CD4-positive, alpha-beta memory T cell (primary cell): Measurements from ENCODE around the gene ANKRD39. TPM values are rescaled to one million over a fixed set of nuclear protein-coding genes. Genes with fewer than 3 reads are reported as not detected.

Experiments used
- CTCF ChIA-PET: fragments of 350-600 bp; sonication (Branson Sonifier 250); formaldehyde crosslinking; loops from one replicate; lab custom pipeline; 2021; ENCODE audit warnings: inconsistent platforms; ENCODE audit not compliant: partially characterized antibody; lab: Charles Lee
- POLR2A ChIA-PET: fragments of 350-600 bp; sonication (Branson Sonifier 250); formaldehyde crosslinking; loops from one replicate; lab custom pipeline; 2021; ENCODE audit not compliant: partially characterized antibody; lab: Charles Lee
- DNase-seq, 5 donors: peaks; one replicate each; pipeline versions ENCODE4 v3.0.0 to v3.0.0-alpha.2; 2020 to 2022; ENCODE audit warnings: mixed read lengths in 1 of 5
- H3K27ac ChIP-seq: one replicate; pipeline ENCODE4 v1.7.0; 2013; ENCODE audit warnings: low read depth, low read length
- H3K27me3 ChIP-seq: 2 replicates; pipeline ENCODE4 v1.7.0; 2013; ENCODE audit warnings: mild to moderate bottlenecking, low read length, moderate library complexity; ENCODE audit not compliant: insufficient read depth
- H3K36me3 ChIP-seq: 2 replicates; pipeline ENCODE4 v1.7.0; 2013; ENCODE audit warnings: mild to moderate bottlenecking, low read length, moderate library complexity; ENCODE audit not compliant: insufficient read depth
- H3K4me1 ChIP-seq: 2 replicates; pipeline ENCODE4 v1.7.0; 2013; ENCODE audit warnings: mild to moderate bottlenecking, low read length, moderate library complexity; ENCODE audit not compliant: insufficient read depth
- H3K4me3 ChIP-seq, 2 donors: one replicate each; pipeline ENCODE4 v1.7.0; 2013; ENCODE audit warnings: low read length in 2 of 2, mild to moderate bottlenecking in 1 of 2
- H3K9me3 ChIP-seq, 2 donors: one replicate each; pipeline ENCODE4 v1.7.0; 2013; ENCODE audit warnings: low read length in 2 of 2, control low read depth in 1 of 2; ENCODE audit not compliant: control insufficient read depth in 1 of 2
- H3K27ac Mint-ChIP-seq, 7 donors: one replicate each; pipeline ENCODE4 v1.8.0; 2020 to 2021; ENCODE audit warnings: mixed read lengths in 7 of 7, mild to moderate bottlenecking in 6 of 7, inconsistent platforms in 3 of 7, moderate library complexity in 3 of 7
- H3K27me3 Mint-ChIP-seq, 2 donors: one replicate each; pipeline ENCODE4 v1.8.0; 2020 to 2021; ENCODE audit warnings: mixed read lengths in 2 of 2
- H3K36me3 Mint-ChIP-seq, 2 donors: one replicate each; pipeline ENCODE4 v1.8.0; 2020 to 2021; ENCODE audit warnings: mixed read lengths in 2 of 2, inconsistent platforms in 1 of 2, mild to moderate bottlenecking in 1 of 2
- H3K4me1 Mint-ChIP-seq, 4 donors: one replicate each; pipeline ENCODE4 v1.8.0; 2020 to 2021; ENCODE audit warnings: mixed read lengths in 4 of 4, mild to moderate bottlenecking in 1 of 4
- H3K4me3 Mint-ChIP-seq, 8 donors: one replicate each; pipeline ENCODE4 v1.8.0; 2020 to 2021; ENCODE audit warnings: mixed read lengths in 8 of 8, mild to moderate bottlenecking in 7 of 8, moderate library complexity in 6 of 8, inconsistent platforms in 3 of 8
- H3K9me3 Mint-ChIP-seq, 8 donors: one replicate each; pipeline ENCODE4 v1.8.0; 2020 to 2021; ENCODE audit warnings: mixed read lengths in 8 of 8, mild to moderate bottlenecking in 5 of 8, inconsistent platforms in 3 of 8, moderate library complexity in 1 of 8
- intact Hi-C: fragments of 100-400 bp; cut with micrococcal nuclease; formaldehyde crosslinking; loops from one replicate; pipeline ENCODE4 v1.15.1; 2023
- polyA plus RNA-seq, 2 donors: library from polyadenylated mRNA; unstranded; fragments of 300-500 nt; fragmentation: Illumina TruSeq; gene quantifications; one replicate each; pipeline ENCODE4 v1.2.3, GENCODE V29; 2021
- total RNA-seq, 2 experiments: library from RNA; stranded (reverse); gene quantifications; one replicate each; pipeline ENCODE4 v1.2.3, GENCODE V29; 2021

The ANKRD39 gene
- total and polyA plus RNA-seq, 4 experiments from 2014 or later, result 18.7 to 42.5 (median 24.4) TPM

DNA sequence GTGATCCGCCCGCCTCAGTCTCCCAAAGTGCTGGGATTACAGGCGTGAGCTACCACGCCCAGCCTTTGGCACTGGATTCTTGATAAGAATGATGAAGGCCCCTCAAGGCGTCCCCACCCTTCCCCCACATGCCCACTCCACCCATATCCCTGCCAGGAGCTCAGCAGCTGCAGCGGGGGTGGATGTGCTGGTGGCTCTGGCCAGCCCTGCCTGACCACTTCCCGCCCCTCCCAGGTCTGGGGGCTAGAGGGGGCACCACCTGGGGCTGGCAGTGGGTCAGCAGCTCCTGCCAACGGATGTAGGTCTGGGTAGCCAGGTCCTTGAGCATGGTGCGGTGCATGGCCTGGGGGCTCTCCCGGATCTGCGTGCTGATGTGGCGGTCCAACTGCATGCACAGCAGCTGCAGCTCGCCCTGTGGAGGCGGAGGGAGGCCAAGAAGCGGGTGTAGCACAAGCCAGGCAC lies 19.8 kb upstream of the ANKRD39 start:
- H3K9me3 ChIP-seq, result no peaks in the 10 kb centered on the region
- Mint-ChIP-seq H3K4me3 (no peak overlapping the region), H3K4me1 (peaks cover 11 to 32% (median 23%) of the 10 kb centered on the region in 4 donors), H3K9me3 (no peaks in the 10 kb centered on the region), H3K27ac (peak overlapping the region in 1 of 7 donors; percentile 69), H3K27me3 (no peaks in the 10 kb centered on the region), H3K36me3 (no peaks in the 10 kb centered on the region)
- H3K27ac ChIP-seq, result no peak overlapping the region
- ChIA-PET CTCF (interaction anchor here (1.1 to 1.4 kb wide), 2 partner anchors 9 to 13 kb away, joined by 3 read pairs; no protein-coding TSS in a partner anchor), POLR2A (interaction anchor here (0.7 to 1.6 kb wide), 2 partner anchors 13 to 470 kb away, joined by 3 to 5 read pairs; no protein-coding TSS in a partner anchor)
- H3K4me3 ChIP-seq, result no peak overlapping the region
- intact Hi-C loops, result no loop called here
- H3K4me1 ChIP-seq, result peaks cover 18% of the 10 kb centered on the region
- H3K36me3 ChIP-seq, result no peaks in the 10 kb centered on the region
- H3K27me3 ChIP-seq, result no peaks in the 10 kb centered on the region
- no peak for DNase-seq

DNA sequence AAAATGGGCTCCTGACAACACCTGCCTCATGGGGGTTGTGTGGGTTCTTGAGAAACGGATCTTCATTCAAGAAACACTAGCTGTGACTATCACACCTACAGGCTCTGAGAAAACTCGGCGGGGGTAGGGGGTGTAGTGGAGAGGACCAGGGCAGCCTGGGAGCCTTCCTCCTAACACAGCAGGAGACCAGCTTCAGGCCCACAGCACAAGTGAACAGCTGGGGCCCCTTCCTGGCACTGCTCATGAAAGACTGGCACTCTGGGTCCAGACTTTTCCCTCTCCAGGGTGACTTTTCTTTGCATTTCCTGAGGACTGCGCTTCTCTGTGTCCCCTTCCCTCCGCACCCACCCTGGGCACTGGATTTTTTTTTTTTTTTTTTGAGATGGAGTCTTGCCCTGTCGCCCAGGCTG lies 19.2 kb upstream of the ANKRD39 start:
- H3K27ac ChIP-seq, result no peak overlapping the region
- H3K9me3 ChIP-seq, result no peaks in the 10 kb centered on the region
- Mint-ChIP-seq H3K27me3 (no peaks in the 10 kb centered on the region), H3K36me3 (no peaks in the 10 kb centered on the region), H3K4me3 (no peak overlapping the region), H3K4me1 (peaks cover 16 to 38% (median 26%) of the 10 kb centered on the region in 4 donors), H3K27ac (no peak overlapping the region), H3K9me3 (no peaks in the 10 kb centered on the region)
- POLR2A ChIA-PET, result interaction anchor here (0.7 to 1.6 kb wide), 2 partner anchors 14 to 470 kb away, joined by 3 to 5 read pairs; no protein-coding TSS in a partner anchor
- intact Hi-C loops, result no loop called here
- CTCF ChIA-PET, result interaction anchor here (1.4 kb wide), 1 partner anchor 14 kb away, joined by 3 read pairs; no protein-coding TSS in a partner anchor
- peaks cover 18% of the 10 kb centered on the region for H3K4me1 ChIP-seq
- no peak for DNase-seq
- H3K36me3 ChIP-seq, result no peaks in the 10 kb centered on the region
- no peaks in the 10 kb centered on the region for H3K27me3 ChIP-seq
- H3K4me3 ChIP-seq, result no peak overlapping the region

DNA sequence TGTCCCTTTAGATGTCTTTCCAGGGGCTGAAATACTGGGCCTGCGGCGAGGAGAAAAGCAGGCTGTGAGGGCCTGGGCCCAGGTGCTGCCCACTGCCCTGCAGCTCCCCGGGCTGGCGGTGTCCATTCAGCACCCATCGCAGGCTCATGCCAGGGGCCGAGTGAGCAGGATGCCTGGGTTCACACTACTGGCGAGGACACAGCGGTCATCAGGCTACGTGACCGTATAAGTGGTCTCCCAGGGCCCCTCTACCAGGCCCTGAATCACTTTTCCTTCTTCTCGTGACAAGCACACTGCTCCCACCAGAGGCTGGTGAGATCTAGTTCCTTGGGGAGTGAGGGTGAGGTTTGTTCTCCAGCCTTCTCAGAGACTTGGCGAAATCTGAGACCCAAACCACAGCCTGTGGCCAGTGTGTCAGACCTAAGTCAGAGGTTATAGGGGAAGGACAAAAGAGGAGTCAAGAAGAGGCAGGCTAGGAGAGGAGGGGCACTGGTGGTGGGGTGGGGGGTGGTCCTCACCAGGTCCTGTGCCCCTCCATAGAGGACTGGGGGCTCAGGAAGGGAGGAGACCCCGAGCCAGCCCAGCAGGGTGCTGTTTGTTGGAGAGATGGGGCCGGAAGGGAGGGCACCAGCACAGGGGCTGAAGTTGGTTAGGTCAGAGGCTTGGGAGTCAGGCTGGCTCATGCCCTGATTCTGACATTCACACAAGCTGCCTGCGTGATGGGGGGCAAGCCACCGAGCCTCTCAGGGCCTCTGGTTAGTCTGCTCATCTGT lies 18.6 kb upstream of the ANKRD39 start:
- Mint-ChIP-seq H3K9me3 (no peaks in the 10 kb centered on the region), H3K27me3 (no peaks in the 10 kb centered on the region), H3K4me1 (peaks cover 16 to 39% (median 26%) of the 10 kb centered on the region in 4 donors), H3K27ac (peak overlapping the region in 2 of 7 donors; percentile 22 to 60), H3K36me3 (no peaks in the 10 kb centered on the region), H3K4me3 (no peak overlapping the region)
- Histone ChIP-seq H3K4me1 (peaks cover 18% of the 10 kb centered on the region), H3K36me3 (no peaks in the 10 kb centered on the region), H3K27me3 (no peaks in the 10 kb centered on the region), H3K27ac (no peak overlapping the region), H3K4me3 (no peak overlapping the region), H3K9me3 (no peaks in the 10 kb centered on the region)
- ChIA-PET CTCF (interaction anchor here (1.4 to 1.8 kb wide), 2 partner anchors 19 to 74 kb away, joined by 5 to 8 read pairs; partner anchors contain the start of gene ANKRD39), POLR2A (interaction anchor here (1.5 to 9.8 kb wide), 4 partner anchors 15 to 48 kb away, joined by 4 to 121 read pairs (median 7); no protein-coding TSS in a partner anchor)
- no peak for DNase-seq
- intact Hi-C loops, result no loop called here

DNA sequence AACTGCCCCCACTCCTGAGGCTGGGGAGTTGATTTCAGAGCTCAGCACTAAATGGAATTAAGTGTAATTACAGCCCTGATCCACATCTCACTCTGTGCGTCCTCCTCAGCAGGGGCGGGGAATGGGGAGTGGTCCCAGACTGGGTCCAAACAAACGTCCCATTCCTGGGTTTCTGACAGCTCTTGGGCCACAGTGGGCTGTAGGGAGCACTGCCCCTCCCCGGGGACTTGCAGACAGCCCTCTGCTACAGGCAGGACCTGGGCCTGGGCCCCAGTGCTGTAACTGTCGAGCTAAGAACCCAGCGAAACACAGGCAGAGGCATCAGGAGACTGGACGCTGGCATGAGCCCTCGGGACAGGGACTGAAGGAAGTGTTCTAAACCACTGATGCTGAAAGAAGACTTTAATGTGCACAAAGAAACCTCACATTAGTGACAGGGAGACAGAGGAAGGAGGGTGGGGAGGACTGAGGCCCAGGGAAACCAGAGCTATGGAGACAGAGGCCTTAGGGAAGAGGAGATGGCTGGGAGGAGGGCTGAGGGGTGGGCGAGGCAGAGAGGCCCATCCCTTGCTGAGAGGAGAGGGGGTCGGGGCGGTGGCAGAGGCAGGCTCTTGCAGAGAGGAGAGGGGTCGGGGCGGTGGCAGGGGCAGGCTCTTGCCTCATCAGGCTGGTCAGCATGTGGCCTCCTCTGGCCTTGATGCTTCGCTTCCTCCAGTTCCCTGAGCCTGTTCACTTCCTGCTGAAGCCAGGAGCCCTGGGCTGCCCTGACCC lies 17.9 kb upstream of the ANKRD39 start:
- Mint-ChIP-seq H3K4me3 (no peak overlapping the region), H3K36me3 (peaks cover 0 to 2% of the 10 kb centered on the region in 2 donors), H3K4me1 (peaks cover 22 to 47% (median 34%) of the 10 kb centered on the region in 4 donors), H3K27ac (peak overlapping the region in 5 of 7 donors; percentile 27 to 82 (median 53)), H3K9me3 (no peaks in the 10 kb centered on the region), H3K27me3 (no peaks in the 10 kb centered on the region)
- DNase-seq, result no peak
- no peaks in the 10 kb centered on the region for H3K27me3 ChIP-seq
- ChIA-PET POLR2A (interaction anchor here (1.5 to 9.8 kb wide), 4 partner anchors 14 to 49 kb away, joined by 4 to 121 read pairs (median 7); no protein-coding TSS in a partner anchor), CTCF (interaction anchor here (1.4 to 1.8 kb wide), 2 partner anchors 18 to 75 kb away, joined by 5 to 8 read pairs; partner anchors contain the start of gene ANKRD39)
- H3K4me3 ChIP-seq, result no peak overlapping the region
- no peak overlapping the region for H3K27ac ChIP-seq
- intact Hi-C loops, result no loop called here
- H3K9me3 ChIP-seq, result no peaks in the 10 kb centered on the region
- H3K36me3 ChIP-seq, result no peaks in the 10 kb centered on the region
- H3K4me1 ChIP-seq, result peaks cover 25% of the 10 kb centered on the region

DNA sequence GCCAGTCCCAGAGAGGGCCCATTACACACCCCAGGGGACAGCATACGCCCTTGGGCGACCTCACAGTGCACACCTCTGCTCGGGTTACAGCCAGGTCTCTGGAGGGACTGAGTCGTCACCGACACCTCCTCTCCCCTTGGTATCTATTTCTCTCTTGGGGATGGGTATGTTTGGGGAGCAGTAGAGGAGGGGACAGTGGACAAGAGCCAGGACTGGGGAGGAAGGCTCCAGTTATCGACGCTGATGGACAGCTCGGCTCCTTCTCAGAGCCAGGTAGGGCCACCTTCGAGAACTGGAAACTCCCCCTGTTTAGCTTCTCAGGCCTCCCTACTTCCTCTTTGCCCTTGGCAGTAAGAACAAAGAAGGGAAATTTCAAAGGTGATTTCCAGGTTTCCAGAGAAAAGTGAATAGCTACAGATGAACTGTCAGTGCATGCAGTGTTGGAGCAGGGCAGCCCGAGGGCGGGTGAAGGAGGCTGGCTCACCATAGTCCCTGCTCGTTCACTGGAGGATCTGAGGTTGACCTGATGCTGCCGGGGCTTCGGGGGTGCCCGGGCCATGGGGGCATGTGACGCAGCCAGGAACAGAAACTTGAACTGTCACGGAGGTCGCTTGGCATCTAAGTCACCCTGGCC lies 16.5 kb upstream of the ANKRD39 start:
- no peaks in the 10 kb centered on the region for H3K9me3 Mint-ChIP-seq
- no peak for DNase-seq
- no peaks in the 10 kb centered on the region for H3K9me3 ChIP-seq
- H3K27me3 Mint-ChIP-seq, result no peaks in the 10 kb centered on the region
- H3K27me3 ChIP-seq, result no peaks in the 10 kb centered on the region
- no peaks in the 10 kb centered on the region for H3K36me3 ChIP-seq
- POLR2A ChIA-PET, result interaction anchor here (1.0 to 9.8 kb wide), 6 partner anchors 17 to 76 kb away, joined by 3 to 121 read pairs (median 6); no protein-coding TSS in a partner anchor
- no peak overlapping the region for H3K4me3 ChIP-seq
- peaks cover 23 to 52% (median 37%) of the 10 kb centered on the region in 4 donors for H3K4me1 Mint-ChIP-seq
- no peak overlapping the region for H3K27ac ChIP-seq
- intact Hi-C loops, result no loop called here
- peaks cover 30% of the 10 kb centered on the region for H3K4me1 ChIP-seq
- H3K36me3 Mint-ChIP-seq, result peaks cover 0 to 7% of the 10 kb centered on the region in 2 donors
- peak overlapping the region in 5 of 7 donors; percentile 67 to 82 (median 75) for H3K27ac Mint-ChIP-seq
- CTCF ChIA-PET, result interaction anchor here (1.0 to 2.0 kb wide), 3 partner anchors 76 to 238 kb away, joined by 3 to 8 read pairs (median 5); no protein-coding TSS in a partner anchor
- H3K4me3 Mint-ChIP-seq, result peak overlapping the region in 2 of 8 donors; percentile 36 to 70

GRCh38 chr2:96873651-96874096 lies 15.9 kb upstream of the ANKRD39 start:
- Mint-ChIP-seq H3K27ac (peak overlapping the region in 3 of 7 donors; percentile 52 to 84 (median 82)), H3K4me1 (peaks cover 23 to 52% (median 37%) of the 10 kb centered on the region in 4 donors), H3K36me3 (peaks cover 0 to 7% of the 10 kb centered on the region in 2 donors), H3K27me3 (no peaks in the 10 kb centered on the region), H3K4me3 (no peak overlapping the region), H3K9me3 (no peaks in the 10 kb centered on the region)
- Histone ChIP-seq H3K36me3 (no peaks in the 10 kb centered on the region), H3K27me3 (no peaks in the 10 kb centered on the region), H3K4me1 (peaks cover 30% of the 10 kb centered on the region), H3K27ac (no peak overlapping the region), H3K9me3 (no peaks in the 10 kb centered on the region), H3K4me3 (no peak overlapping the region)
- no peak for DNase-seq
- intact Hi-C loops, result no loop called here
- ChIA-PET POLR2A (interaction anchor here (1.0 to 9.8 kb wide), 7 partner anchors 8 to 77 kb away, joined by 3 to 121 read pairs (median 6); no protein-coding TSS in a partner anchor), CTCF (interaction anchor here (0.9 to 7.2 kb wide), 5 partner anchors 9 to 238 kb away, joined by 3 to 71 read pairs (median 5); partner anchors contain the start of gene ANKRD39)
